HG03139 (cell line): ENCODE data around the gene AURKA.
"Not testable (repeated sequence)": the region's sequence is repeated elsewhere in the genome, so short reads cannot be mapped to it uniquely, and the experiment has no call there.

Source experiments
- ATAC-seq: cut with Tn5 transposase; IDR thresholded peaks from one replicate; pipeline ENCODE4 v1.9.1; 2021; ENCODE audit not compliant: unreplicated experiment

AURKA gene

DNA sequence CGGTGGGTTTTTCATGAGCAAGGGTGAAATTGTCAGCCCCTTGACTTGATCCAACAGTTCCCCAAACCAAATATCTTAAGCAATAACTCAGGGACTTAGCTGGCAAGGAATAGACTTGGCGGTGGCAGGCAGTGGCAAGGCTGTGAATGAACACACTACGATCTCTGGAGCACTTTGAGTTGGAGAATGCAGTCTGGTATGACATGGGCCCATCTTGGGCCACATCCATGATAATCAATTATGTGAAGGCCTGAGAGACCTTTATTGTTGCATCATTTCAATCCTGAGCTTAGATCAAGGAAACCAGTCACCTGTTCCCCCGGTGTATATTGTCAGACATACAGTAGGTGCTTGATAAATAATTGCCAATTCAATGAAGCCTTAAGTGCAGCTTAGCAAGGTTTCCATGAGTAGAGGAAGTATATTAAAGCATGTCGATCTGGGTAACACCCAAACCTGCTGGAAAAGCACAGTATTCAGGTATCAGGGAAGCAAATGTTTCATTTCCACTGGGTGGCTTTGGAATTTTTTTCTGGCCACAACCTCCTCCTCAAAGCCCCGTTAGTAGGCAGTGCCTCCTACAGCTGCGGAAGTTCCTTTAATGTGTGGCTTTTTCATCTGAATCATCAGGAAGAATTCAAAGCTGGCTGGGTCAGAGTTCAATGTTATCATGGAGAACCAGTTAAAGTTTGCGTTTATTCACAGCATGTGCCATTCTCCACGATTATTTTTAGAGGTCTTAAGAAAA is 30.2 kb upstream of the AURKA start:
- ATAC-seq, result no peak

DNA sequence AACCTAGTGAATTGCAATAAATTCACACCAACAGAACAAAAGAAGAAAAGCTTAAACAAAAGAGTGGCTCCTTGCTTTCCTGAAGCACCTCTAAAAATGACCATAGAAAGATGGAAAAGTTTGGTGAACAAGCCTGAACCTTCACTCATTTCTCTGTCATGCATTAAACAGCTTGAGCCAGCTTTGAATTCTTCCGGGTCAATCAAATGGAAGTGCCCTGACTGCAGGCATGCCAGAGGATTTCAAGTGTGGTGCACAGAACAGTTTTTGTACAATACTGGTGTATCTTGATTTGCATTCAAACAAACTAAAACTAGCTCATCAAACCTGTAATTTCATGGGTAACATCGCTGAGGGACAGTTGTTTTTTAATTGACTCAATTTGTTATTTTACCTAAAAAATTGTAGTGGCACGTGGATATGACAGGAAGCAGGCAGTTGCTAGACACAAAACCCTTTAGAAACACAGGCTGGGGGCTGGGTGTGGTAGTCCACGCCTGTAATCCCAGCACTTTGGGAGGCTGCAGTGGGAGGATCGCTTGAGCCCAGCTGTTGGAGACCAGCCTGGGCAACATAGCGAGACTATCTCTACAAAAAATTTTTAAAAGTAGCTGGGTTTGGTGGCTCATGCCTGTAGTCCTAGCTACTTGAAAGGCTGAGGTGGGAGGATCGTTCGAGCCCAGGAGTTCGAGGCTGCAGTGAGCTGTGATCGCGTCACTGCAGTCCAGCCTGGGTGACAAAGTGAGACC is 29.1 kb upstream of the AURKA start:
- ATAC-seq, result no peak

DNA sequence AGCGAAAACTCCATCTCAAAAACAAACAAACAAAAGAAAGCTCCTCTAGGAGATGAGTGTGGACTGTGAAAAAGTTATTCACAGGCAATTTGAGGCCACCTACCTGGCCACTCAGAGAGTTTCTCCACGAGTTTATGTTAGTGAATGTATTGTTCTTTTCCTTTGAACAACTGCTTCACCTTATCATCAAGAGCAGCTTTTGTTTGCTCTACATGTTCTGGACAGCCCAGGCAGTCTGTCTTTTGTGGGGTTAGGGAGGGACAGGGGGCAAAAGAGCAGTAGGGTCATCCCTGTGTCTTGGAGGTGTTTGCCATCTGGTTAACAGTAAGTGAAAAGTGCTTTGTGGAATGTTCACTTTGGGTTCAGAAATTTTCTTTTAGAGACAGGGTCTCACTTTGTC is 28.0 kb upstream of the AURKA start:
- no peak for ATAC-seq

DNA sequence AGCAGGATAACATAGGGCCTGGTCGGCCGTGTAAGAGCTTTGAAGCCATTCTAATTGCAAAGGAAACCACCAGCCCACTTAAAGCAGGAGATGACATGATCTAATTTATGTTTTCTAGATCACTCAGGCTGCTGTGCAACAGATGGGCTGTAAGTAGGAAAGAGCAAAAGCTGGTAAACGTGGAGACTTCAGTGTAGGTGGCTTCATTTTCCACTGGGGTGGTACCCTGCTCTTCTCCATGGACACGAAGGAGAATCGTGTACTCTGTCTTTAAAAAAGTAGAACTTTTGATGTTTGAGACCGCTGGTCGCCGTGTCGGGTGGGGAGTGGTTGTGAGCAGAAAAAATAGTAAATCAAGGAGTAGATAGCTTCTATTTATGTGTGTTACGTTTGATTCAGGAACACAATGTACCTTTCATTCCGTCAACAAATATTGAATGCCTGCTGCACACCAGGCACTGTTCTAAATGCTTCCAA is 26.4 kb upstream of the AURKA start:
- no peak for ATAC-seq

DNA sequence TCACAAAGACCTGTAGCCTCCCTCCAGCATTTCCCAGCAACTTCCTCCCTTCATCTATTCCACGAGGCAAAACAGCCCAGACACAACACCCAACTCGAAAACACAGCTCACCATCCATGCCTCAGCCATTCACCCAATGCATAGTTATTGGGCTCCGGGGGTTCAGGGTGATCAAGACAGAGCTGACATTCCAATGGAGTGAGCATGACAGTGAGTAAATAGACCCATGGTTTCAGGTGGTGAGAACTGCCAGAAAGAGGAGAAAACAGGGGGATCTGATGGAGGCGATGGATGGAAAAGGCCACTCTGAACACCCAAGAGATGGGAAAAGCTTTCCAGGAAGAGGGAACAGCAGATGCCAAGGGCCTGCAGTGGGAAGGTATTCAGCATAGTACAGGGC is 25.9 kb upstream of the AURKA start:
- ATAC-seq, result no peak

DNA sequence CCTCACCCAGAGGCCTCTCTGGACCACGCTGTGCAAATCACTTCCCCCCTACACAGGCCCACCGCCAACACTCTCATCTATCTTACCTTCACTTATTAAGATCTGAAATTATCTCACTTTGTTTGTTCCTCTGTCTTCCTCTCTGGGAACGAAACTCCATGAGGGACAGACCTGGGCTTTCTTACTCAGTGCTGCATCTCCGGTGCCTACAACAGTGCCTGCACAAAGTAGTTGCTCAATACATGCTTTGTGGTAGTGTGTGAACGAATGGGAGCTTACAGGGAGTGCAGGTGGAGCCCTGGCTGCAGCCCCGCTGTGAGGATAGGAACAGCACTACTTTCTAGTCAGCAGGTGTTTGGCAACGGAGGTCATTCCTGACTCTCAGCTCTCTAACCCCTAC is 25.4 kb upstream of the AURKA start:
- no peak for ATAC-seq

DNA sequence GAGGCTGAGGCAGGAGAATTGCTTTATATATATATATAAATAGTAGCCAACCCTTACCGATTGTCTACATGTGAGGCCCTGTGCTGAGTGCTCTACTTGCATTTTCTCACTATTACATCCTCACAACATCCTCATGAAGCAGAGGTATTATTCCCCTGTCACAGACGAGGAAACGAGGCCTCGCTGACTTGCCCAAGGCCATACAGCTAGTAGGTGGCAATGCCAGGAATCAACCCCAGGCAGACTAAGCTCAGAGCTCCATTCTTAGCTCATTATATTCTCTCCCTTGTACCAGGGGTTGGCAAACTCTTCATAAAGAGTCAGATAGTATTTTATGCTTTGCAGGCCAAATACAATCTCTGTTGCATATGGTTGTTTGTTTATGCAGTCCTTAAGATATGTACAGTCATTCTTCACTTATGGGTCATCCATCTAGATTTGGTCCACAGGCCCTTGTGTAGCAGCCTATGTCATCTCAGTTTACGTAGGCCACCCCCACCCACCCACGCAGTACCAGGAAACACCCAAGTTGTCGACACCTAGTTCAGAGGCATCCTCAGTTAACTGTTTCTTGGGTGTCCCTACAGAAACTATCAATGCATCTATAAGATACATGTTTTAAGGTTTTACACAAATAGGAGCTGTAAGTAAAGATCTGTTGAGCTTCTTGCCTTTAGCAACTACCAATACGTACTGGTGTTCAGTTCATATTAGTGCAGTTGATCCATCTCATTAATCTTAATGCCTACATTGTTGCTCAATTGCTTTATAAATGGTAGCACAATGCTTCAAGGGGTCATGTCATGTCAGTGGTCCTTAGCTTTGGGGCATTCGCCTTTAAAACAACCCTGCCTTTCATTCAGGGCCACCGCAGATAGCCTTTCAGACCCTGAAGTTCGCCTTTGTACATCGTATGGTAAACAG is 23.1 kb upstream of the AURKA start:
- no peak for ATAC-seq

DNA sequence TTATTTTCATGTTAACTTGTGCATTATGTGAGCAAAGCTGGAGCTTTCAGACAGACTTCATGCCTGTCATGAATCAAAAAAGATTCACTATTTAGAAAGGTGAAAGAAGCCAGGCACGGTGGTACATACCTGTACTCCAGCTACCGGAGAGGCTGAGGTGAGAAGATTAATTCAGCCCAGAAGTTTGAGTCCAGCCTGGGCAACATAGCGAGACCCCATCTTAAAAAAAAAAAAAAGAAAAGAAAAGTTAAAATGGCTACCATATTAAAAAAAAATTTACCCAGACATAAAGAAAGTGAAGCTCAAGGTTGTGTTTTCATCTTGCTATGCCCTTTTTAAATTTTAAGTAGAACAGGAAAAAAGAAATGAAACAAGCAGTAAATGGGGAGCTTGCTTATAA is 20.9 kb upstream of the AURKA start:
- ATAC-seq, result no peak

DNA sequence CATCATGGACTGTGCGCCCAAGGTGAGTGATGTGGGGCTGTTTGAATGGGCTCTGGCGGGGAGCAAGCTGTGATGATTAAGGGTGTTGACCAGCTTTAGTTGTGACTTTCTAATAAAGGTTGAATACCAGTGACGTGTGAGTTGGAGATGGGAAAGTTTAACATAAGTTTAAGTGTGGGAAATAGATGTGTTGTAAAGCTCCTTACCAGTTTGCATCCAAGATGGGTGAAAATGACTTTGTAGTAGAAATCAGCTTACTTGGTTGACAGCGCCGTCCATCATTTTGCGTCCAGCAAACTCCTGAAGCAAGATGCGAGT is 20.4 kb upstream of the AURKA start:
- no peak for ATAC-seq

DNA sequence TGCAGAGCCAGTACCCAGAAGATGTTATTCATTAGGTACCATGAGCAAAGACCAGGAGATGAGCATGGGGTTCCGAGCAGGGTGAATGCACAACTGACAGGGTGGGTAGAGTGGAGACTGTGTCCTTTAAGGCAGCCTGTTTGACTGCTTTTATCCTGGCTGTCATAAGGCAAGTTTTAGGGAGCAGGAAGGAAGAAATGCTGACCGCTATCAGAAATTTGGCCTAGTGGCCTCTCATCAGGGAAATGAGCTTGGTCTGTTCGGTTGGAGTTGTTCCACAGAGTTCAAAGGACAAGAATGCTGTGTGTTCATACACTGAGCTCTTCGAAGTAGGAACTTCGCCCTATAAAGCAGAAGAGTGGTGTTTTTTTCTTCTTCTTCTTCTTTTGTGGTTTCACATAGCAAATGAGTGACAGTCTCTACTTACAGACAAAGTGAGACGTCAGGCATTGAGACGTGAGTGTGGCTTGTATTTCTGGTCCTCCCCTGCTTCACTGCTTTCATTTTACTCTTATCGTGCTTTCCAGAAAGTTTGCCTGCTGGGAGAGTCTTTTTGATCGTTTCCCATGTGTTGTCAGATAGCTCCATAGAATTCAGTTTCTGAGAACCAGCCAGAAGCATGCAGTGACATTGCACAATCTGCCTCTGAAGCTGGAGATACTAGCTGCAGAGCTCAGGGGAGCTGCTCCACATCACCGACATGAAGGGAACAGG is 19.9 kb upstream of the AURKA start, which contains the start of gene CASS4:
CASS4 (plus strand) TSS at position 502 of the 714 bp plus-strand sequence; CDS start at position 701, 199 bp downstream.
- ATAC-seq, result peak; percentile 65

DNA sequence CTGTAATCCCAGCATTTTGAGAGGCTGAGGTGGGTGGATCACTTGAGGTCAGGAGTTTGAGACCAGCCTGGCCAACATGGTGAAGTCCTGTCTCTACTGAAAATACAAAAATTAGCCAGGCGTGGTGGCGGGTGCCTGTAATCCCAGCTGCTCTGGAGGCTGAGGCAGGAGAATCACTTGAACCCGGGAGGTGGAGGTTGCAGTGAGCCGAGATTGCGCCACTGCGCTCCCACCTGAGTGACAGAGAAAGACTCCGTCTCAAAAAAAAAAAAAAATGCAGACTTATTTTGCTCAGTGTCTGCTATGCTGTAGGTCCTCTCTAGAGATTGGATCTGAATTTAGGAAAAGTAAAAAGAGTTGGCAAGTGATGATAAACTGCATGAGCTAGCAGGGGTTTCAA is 19.3 kb upstream of the AURKA start:
- ATAC-seq, result not testable (repeated sequence)

DNA sequence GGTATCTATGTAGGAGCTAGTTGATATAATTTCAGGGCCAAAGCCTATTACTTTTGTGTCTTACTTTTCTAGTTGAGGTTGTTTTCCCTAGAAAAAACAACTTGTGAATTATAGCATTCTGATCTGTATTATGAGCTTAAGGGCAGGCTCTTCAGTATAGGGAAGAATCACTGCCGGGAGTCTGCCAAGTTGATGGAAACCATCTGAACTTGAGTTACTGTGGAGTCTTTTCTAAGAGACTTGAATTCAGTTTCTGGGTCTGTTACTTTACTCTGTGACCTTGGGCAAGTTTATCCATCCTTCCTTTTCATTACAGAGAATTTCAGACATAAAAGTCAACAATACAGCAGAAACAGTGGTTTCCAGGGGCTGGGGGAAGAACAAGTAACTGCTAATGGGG is 17.9 kb upstream of the AURKA start:
- no peak for ATAC-seq

DNA sequence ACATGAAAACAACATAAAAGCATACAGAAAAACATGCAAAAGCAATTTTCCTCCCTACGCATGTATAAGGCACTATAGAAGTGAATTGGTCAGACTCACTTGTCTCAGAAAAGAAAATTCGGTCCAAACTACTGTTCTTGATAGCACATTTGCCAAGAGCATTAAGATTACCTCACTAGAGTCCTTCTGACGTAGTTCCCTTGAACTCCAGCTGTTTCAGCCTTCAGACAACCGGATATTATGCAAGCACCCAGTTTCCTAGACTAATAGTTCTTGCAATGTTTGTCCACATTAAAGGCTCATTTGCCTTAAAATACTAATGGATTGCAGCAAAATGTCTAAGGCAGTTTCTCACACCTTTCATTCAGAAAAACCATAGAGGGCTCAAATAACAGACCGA is 17.5 kb upstream of the AURKA start:
- ATAC-seq, result no peak

DNA sequence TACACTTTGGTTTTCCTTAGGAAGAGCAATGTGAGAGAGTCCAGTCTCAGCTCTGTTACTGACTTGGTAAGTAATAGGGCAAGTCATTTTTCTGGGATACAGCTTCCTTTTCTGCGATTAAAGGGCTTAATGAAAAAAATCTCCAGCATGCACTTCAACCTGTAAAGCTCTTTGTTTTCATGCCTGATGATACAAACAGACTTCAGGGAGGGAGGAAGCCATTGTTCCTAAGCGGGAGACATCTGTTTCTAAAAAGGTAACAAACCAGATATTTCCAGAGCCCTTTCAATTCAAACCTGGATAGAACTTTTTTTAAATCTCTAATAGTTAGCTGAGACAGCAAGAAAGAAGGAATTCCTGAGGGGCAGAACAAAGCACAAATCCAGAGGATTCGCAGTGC is 14.9 kb upstream of the AURKA start:
- ATAC-seq, result no peak

DNA sequence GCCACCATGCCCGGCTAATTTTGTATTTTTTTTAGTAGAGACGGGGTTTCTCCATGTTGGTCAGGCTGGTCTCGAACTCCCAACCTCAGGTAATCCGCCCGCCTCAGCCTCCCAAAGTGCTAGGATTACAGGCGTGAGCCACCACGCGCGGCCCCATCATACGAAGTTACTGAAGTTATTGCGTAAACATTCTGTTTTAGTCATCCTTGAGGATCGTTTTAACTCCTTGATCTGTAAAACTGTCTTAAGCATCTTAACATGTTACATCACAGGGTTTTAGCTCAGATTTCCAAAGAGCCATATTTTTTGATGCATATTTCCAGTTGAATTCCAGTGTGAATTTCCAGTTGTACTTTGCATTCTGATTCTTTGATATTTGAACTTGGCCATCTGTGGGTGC is 13.3 kb upstream of the AURKA start:
- ATAC-seq, result not testable (repeated sequence)

DNA sequence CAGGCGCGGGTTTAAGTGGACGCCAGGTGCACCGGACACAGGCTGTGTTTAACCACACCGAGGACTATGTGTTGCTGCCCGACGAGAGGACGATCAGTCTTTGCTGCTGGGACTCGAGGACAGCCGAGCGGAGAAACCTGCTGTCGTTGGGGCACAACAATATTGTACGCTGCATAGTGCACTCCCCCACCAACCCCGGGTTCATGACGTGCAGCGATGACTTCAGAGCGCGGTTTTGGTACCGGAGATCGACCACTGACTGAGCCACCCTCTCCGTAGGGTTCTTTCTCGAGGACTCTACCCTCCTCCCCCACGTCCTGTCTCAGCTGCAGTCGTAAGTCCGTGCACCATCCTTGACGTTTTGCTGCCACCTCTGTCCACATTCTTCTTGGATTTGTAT is 11.4 kb upstream of the AURKA start:
- ATAC-seq, result no peak

DNA sequence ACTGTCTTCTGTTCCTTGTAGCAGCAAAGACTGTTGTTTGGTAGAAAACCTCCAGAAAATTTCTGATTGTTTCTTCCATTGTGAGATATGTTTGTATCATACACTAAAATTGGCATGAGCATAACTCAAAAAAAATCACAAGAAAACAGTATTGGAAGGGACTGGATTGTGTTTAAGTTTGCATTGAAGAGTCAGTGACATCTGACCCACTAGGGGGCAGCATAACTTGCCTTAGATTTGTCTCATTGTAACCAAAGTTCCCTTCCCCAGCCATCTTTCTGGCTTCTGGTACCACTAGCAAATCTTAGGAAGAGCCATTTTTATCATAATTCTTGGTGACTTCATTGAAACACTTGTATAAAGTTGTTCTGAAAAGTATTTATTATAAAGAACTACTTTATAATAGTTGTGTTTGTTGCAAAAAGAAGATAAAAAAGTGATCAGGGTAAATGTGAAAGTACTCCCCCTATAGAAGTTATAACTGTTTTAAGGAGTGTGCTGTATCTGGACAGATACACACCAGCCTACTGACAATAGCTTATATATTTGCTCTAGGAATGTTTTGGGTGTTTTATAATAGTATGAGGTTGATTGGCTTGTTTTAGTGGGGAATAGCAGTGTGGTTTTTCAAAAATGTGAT is 8.1 kb upstream of the AURKA start:
- ATAC-seq, result no peak

DNA sequence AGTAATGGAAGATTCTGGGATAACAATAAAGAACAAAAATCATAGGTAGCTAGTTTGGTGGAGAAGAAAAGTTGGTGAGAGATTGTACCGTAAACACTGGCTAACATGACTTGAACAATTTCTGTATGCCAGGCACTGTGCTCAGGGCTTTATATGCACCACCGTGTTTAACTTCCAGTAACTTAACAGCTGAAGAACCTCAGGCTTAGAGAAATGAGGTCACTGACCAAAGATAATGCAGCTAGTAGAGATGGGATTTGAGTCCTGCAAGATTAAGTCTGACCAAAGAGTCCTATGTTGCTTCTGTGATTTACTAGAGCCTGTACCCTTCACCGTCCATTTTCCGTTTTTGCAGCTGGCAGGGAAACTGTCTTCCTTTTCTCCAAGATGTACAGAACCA is 3.2 kb upstream of the AURKA start:
- ATAC-seq, result no peak

DNA sequence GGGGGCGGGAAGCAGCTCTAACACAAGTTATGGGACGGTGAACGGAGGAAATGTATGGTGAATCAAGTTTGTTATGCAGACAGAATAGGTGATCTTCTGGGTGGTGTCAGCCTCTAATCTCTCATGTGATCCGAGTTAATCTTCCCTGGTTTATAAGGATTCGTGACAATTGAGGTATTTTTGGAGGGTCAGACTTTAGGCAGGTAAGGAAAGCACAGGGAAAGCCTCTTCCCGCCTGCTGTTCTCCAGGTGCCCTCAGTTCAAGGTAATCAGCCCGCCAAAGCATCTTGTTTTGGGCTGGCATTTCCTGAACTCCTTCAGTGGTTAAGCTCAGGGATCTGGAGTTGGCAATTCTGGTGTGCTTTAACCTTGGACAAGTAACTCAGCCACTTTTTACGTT is 1.6 kb upstream of the AURKA start:
- ATAC-seq, result no peak

DNA sequence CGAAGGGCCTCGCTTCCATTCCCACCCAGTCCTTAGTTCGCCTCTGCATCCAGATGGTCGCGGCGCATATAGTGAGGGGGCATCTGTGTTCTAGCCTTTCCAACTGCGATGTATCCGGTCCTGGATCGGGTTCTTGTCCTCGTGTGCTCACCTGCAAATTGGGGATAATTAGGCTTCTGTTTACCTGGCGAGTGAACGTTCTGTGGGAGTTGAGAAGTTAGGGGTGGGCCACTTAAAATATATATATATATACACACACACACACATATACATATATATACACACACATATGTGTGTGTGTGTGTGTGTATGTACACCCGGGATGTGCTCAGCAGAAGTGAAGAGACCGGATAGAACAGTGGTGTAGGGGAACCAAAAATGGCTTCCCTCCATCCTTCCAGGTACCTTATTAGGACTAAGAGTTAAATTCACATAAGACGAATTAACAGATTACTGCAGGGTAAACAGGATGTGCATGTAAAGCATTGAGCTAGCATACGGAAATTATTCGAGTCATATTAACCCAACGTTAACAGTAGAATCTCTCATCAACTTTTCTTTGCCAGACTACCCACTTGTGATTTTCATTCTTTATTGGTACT is 967 bp upstream of the AURKA start:
- no peak for ATAC-seq
